Stomach (tissue), 9 donors: ENCODE data around the gene GRAMD1B. TPM values are rescaled to one million over a fixed set of nuclear protein-coding genes. Genes with fewer than 3 reads are reported as not detected.

ENCODE experiments used
- DNase-seq, 2 donors: peaks; one replicate each; pipeline versions ENCODE4 v3.0.0 to v3.0.0-alpha.2; 2013 to 2019
- H3K27ac ChIP-seq, 5 donors: fragments of 200-600 bp in 4 of 5; sonication (generic) in 4 of 5; one replicate each; pipeline ENCODE4 v1.5.1; 2013 to 2019; ENCODE audit warnings: mild to moderate bottlenecking in 1 of 5, moderate library complexity in 1 of 5
- H3K27me3 ChIP-seq, 3 donors: fragments of 200-600 bp; sonication (generic); one replicate each; pipeline ENCODE4 v1.5.1; 2017 to 2019; ENCODE audit warnings: mixed run types in 1 of 3
- H3K36me3 ChIP-seq, 4 donors: fragments of 200-600 bp; sonication (generic); 1 replicate in 3 of 4; 2 replicates in 1 of 4; pipeline ENCODE4 v1.5.1; 2016 to 2019
- H3K4me1 ChIP-seq, 4 donors: fragments of 200-600 bp; sonication (generic); one replicate each; pipeline ENCODE4 v1.5.1; 2016 to 2019
- H3K4me3 ChIP-seq, 4 donors: fragments of 200-600 bp; sonication (generic) in 3 of 4; one replicate each; pipeline ENCODE4 v1.5.1; 2016 to 2019; ENCODE audit warnings: mild to moderate bottlenecking in 1 of 4
- H3K9me3 ChIP-seq, 4 donors: fragments of 200-600 bp; sonication (generic); one replicate each; pipeline ENCODE4 v1.5.1; 2016 to 2019
- EP300 ChIP-seq: sonication (generic); formaldehyde crosslinking; IDR thresholded peaks from one replicate; pipeline ENCODE4 v1.6.1; 2017; ENCODE audit warnings: antibody characterized with exemption
- POLR2A ChIP-seq, 4 donors: fragments of 450-650 bp; IDR thresholded peaks; one replicate each; pipeline ENCODE4 v1.6.1; 2016; ENCODE audit warnings: antibody characterized with exemption in 4 of 4, control low read depth in 2 of 4, mild to moderate bottlenecking in 1 of 4, moderate library complexity in 1 of 4
- POLR2AphosphoS5 ChIP-seq, 3 donors: sonication (generic); formaldehyde crosslinking; IDR thresholded peaks; one replicate each; pipeline ENCODE4 v1.6.1; 2016; ENCODE audit warnings: antibody characterized with exemption in 3 of 3
- WGBS, 5 donors: extraction: QIAGEN DNeasy Blood & Tissue Kit in 3 of 5; methylation state at CpG; one replicate each; pipeline versions ENCODE4 v1.1.5 to v1.1.7; 2013 to 2018; 5-methylcytosine and 5-hydroxymethylcytosine counted together
- intact Hi-C: fragments of 100-400 bp; cut with DNase I; formaldehyde crosslinking; loops from one replicate; pipeline ENCODE4 v1.15.1; 2023; ENCODE audit warnings: low total_unique reads
- polyA plus RNA-seq, 3 donors: library from polyadenylated mRNA; stranded (reverse); fragments of 200-250 nt; gene quantifications; one replicate each; pipeline ENCODE4 v1.2.3, GENCODE V29; 2013
- total RNA-seq, 5 donors: library from RNA; depleted of rRNA; stranded (reverse); fragments of >200 nt; gene quantifications; one replicate each; pipeline versions ENCODE4 v1.1.0 to v1.2.3, GENCODE V29; 2014 to 2016
- TF ChIP-seq, protein P1 (sequence below), 7 experiments: fragments of 450-650 bp in 4 of 7; fragments of 200-600 bp in 3 of 7; sonication (generic) in 3 of 7; IDR thresholded peaks; one replicate each; pipeline ENCODE4 v1.5.1; 2016 to 2019; ENCODE audit warnings: antibody characterized with exemption in 7 of 7, control low read depth in 2 of 7, mild to moderate bottlenecking in 1 of 7
- donor health status: healthy with polysubstance abuse.
- donor health status: Bipolar disorder and iron deficiency.
- donor health status: healthy.

Gene GRAMD1B
- total and polyA plus RNA-seq, 8 donors: 0.58 to 39.7 (median 12.2) TPM

DNA sequence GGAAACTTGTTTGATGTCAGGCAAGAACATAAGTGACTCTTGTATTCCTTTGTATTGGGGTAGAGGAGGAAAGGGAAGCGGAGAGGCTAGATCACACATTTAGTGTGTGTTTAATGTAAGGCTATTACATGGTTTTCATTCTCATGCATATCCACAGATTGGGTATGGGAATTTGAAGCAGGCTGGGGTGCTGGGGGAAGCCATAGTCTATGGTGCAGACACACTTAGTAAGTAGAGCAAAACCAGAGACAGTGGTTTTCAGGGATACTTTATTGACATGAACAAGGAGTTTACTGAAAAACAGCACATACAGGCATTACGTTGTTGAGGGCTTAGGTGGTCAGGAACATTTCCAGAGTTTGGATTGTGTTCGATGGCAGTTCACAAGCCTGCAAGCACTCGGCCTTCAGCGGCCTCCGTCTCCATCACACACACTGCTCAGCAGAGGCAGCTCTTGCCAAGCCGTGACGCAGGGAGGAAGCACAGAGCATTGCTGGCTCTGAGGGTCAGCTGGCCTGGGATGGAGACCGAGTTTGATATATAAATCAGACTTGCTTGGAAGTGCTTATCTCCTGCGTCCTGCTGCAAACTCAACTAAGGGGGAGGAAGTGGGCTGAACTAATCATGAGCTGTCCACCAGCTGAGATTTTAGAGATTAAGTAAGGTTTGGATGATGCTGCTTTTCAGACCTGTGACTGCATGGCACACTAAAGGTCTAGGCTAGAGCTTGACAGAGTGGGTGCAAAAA, 199.0 kb downstream of the GRAMD1B start:
- 18 to 56% (median 33%) methylated on average over 6 to 10 of the region's 10 CpGs for WGBS, 5 donors
- Histone ChIP-seq H3K27me3 (no peaks in the 10 kb centered on the region), H3K4me3 (no peak overlapping the region), H3K4me1 (peaks cover 0 to 13% (median 0%) of the 10 kb centered on the region in 4 donors), H3K36me3 (peaks cover 3 to 20% (median 14%) of the 10 kb centered on the region in 4 donors), H3K27ac (peak overlapping the region in 2 of 5 donors; percentile 13 to 60), H3K9me3 (no peaks in the 10 kb centered on the region)
- intact Hi-C loops: no loop called here
- peak; percentile 32 to 85 for DNase-seq
- TF ChIP-seq, protein P1, sequence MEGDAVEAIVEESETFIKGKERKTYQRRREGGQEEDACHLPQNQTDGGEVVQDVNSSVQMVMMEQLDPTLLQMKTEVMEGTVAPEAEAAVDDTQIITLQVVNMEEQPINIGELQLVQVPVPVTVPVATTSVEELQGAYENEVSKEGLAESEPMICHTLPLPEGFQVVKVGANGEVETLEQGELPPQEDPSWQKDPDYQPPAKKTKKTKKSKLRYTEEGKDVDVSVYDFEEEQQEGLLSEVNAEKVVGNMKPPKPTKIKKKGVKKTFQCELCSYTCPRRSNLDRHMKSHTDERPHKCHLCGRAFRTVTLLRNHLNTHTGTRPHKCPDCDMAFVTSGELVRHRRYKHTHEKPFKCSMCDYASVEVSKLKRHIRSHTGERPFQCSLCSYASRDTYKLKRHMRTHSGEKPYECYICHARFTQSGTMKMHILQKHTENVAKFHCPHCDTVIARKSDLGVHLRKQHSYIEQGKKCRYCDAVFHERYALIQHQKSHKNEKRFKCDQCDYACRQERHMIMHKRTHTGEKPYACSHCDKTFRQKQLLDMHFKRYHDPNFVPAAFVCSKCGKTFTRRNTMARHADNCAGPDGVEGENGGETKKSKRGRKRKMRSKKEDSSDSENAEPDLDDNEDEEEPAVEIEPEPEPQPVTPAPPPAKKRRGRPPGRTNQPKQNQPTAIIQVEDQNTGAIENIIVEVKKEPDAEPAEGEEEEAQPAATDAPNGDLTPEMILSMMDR (IDR thresholded peaks at IDR 0.05): no peak
- no peak for TF ChIP-seq POLR2AphosphoS5 (IDR thresholded peaks at IDR 0.05)
- no peak for TF ChIP-seq POLR2A (IDR thresholded peaks at IDR 0.05)
- TF ChIP-seq EP300: no peak

DNA sequence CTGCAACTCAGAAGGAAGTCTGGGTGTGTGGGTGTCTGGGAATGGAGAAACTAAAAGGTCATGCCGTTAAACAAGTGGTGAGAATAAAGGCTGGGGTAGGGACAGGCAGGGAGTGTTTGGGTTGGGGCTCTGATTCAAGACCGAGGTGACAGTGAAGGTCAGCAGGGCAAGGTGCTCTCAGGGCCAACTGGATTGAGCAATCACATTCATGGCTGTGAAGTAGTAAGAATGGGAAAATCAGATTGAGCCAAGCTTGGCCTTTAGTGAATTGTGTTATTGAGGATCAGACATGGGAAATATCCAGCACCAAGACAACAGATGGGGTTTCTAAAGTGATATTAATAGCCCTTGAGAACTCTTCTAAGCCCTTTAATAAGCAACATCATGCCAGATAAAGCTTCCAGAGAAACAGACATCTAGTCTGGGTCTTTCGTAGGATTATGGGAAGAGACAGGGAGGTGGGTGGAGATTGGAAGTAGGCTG, 200.1 kb downstream of the GRAMD1B start:
- Histone ChIP-seq H3K9me3 (no peaks in the 10 kb centered on the region), H3K27ac (peak overlapping the region in 1 of 5 donors; percentile 60), H3K27me3 (no peaks in the 10 kb centered on the region), H3K4me1 (peaks cover 0 to 13% (median 0%) of the 10 kb centered on the region in 4 donors), H3K4me3 (no peak overlapping the region), H3K36me3 (peaks cover 0 to 13% (median 7%) of the 10 kb centered on the region in 4 donors)
- TF ChIP-seq EP300 (no peak), POLR2A (IDR thresholded peaks at IDR 0.05) (no peak), POLR2AphosphoS5 (IDR thresholded peaks at IDR 0.05) (no peak)
- TF ChIP-seq, protein P1 (IDR thresholded peaks at IDR 0.05): no peak
- 46 to 60% (median 51%) methylated on average over 3 of the region's 3 CpGs for WGBS, 5 donors
- intact Hi-C loops: no loop called here
- DNase-seq: no peak

DNA sequence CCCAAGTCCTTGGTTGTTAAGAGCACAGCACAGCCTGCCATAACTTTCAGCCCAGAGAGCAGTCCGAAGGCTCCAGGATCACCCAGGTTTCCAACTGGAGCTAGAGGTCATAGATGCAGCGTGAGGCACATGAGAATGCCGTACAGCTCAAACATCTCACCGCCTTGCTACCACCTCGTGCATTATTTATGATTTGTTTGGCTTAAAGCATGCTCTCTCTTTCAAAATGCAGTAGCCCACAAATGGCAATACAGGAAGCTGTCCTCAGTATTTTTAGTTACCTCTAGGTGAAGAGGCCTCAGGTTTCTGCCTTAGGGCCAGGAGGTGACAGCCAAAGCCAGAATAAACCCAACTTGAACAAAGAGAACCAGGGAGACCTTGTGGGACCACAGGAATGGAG, 210.0 kb downstream of the GRAMD1B start:
- Histone ChIP-seq H3K27ac (no peak overlapping the region), H3K36me3 (no peaks in the 10 kb centered on the region), H3K4me3 (no peak overlapping the region), H3K9me3 (no peaks in the 10 kb centered on the region), H3K27me3 (peaks cover 0 to 18% (median 0%) of the 10 kb centered on the region in 3 donors), H3K4me1 (peaks cover 0 to 6% (median 2%) of the 10 kb centered on the region in 4 donors)
- TF ChIP-seq, protein P1 (IDR thresholded peaks at IDR 0.05): no peak
- no peak for DNase-seq
- whole genome bisulfite sequencing, 5 donors: 74 to 82% (median 77%) methylated on average over 5 of the region's 5 CpGs
- intact Hi-C loops: no loop called here

DNA sequence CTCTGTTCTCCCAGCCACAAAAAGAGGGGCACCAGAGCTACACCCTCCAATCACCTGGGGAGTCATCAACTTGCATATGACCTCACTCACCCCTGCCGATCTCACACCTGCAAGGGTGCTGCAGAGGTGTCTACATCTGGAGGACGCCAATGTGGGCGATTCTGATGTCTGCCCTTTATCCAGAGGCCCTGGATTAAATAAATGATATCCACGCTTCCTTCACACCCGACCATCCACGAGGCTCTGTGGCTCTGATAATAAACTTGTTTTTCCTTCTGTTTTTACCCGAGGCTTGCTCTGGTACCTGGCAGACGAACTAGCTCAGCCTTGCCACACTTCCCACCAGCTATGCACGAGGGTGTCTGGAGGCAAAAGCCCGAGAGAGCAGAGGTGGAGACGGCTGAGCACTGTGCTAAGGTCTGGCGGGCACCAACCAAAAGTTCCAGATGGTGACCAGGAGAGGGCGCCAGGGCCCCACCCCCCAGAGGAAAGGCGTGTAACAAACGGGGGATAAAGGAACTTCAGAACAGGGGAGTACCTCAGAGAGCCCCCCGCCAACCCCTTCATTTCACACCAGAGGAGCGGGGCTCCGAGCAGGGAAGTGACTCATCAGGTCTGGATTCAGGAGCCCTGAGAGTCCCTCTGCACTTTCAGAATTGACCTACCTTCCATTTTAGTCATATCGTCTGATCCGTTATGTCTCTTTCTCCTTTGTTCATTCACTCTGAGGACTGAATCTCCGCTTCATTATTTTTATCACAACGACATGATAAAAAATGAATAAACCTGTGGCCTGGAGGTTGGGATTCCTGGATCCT, 210.8 kb downstream of the GRAMD1B start:
- DNase-seq: peak; percentile 53 to 78
- no peaks in the 10 kb centered on the region for H3K9me3 ChIP-seq
- no peak overlapping the region for H3K27ac ChIP-seq
- H3K27me3 ChIP-seq: peaks cover 0 to 27% (median 5%) of the 10 kb centered on the region in 3 donors
- no peak overlapping the region for H3K4me3 ChIP-seq
- peaks cover 0 to 6% (median 2%) of the 10 kb centered on the region in 4 donors for H3K4me1 ChIP-seq
- intact Hi-C loops: no loop called here
- WGBS, 5 donors: 24 to 31% (median 27%) methylated on average over 22 of the region's 22 CpGs
- TF ChIP-seq, protein P1 (IDR thresholded peaks at IDR 0.05): peak in 5 of 7 experiments; percentile 50 to 67 (median 57)
- TF ChIP-seq POLR2AphosphoS5 (IDR thresholded peaks at IDR 0.05): no peak
- H3K36me3 ChIP-seq: no peaks in the 10 kb centered on the region
